Skeletal muscle satellite cell (primary cell): ENCODE measurements around the gene CXorf58.
"Not testable (repeated sequence)": the region's sequence is repeated elsewhere in the genome, so short reads cannot be mapped to it uniquely, and the experiment has no call there.

Experiments used
- H3K27me3 ChIP-seq: 2 replicates; pipeline ENCODE4 v1.7.0; 2013; ENCODE audit warnings: low read length; ENCODE audit not compliant: control insufficient read depth, insufficient read depth
- H3K36me3 ChIP-seq: 2 replicates; pipeline ENCODE4 v1.7.0; 2013; ENCODE audit warnings: mild to moderate bottlenecking, control low read depth, low read length; ENCODE audit not compliant: insufficient read depth
- H3K4me1 ChIP-seq: 2 replicates; pipeline ENCODE4 v1.7.0; 2013; ENCODE audit warnings: low read length; ENCODE audit not compliant: control insufficient read depth, insufficient read depth
- H3K4me2 ChIP-seq: 2 replicates; pipeline ENCODE4 v1.7.0; 2013; ENCODE audit warnings: mild to moderate bottlenecking, low read length
- H3K4me3 ChIP-seq: 2 replicates; pipeline ENCODE4 v1.7.0; 2013; ENCODE audit warnings: low read length
- H3K9ac ChIP-seq: 2 replicates; pipeline ENCODE4 v1.7.0; 2013; ENCODE audit warnings: mild to moderate bottlenecking, low read depth, low read length, moderate library complexity
- H3K9me3 ChIP-seq: replicated peaks from 2 replicates; pipeline ENCODE4 v1.7.0; 2013; ENCODE audit warnings: mild to moderate bottlenecking, control low read depth, low read length

The CXorf58 gene

GRCh38 chrX:23965630-23966029, 57.8 kb downstream of the CXorf58 start:
- not testable (repeated sequence) for H3K4me2 ChIP-seq, H3K4me1 ChIP-seq, H3K36me3 ChIP-seq, H3K9me3 ChIP-seq, H3K27me3 ChIP-seq, H3K9ac ChIP-seq, H3K4me3 ChIP-seq

GRCh38 chrX:23978491-23978890, 70.7 kb downstream of the CXorf58 start:
- Histone ChIP-seq H3K9ac (no peak overlapping the region), H3K27me3 (no peaks in the 10 kb centered on the region), H3K4me3 (no peak overlapping the region), H3K9me3 (no peaks in the 10 kb centered on the region), H3K36me3 (no peaks in the 10 kb centered on the region), H3K4me1 (no peaks in the 10 kb centered on the region), H3K4me2 (no peak overlapping the region)

DNA sequence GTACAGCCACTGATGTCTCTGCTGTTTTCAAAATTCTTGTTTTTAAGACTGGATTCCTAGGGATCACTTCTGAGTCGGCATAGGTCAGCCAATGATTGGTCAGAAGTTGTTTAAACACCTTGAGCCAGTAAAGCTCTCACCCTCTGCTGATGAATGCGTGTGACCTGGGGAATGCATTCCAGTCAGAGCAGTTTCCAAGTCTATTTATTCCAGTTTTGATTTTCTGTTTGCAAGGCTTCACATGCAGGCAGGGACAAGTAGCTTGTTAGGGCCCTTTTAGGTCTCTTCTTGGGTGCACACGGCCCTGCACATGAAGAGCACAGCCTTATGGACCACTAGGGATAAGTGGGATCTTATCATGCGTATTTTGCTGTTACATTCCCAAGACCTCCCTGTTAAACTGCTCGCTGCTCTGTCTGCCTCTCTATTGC, 72.2 kb downstream of the CXorf58 start:
- Histone ChIP-seq H3K27me3 (no peaks in the 10 kb centered on the region), H3K9me3 (no peaks in the 10 kb centered on the region), H3K4me1 (no peaks in the 10 kb centered on the region), H3K36me3 (no peaks in the 10 kb centered on the region), H3K9ac (no peak overlapping the region), H3K4me3 (no peak overlapping the region), H3K4me2 (no peak overlapping the region)

DNA sequence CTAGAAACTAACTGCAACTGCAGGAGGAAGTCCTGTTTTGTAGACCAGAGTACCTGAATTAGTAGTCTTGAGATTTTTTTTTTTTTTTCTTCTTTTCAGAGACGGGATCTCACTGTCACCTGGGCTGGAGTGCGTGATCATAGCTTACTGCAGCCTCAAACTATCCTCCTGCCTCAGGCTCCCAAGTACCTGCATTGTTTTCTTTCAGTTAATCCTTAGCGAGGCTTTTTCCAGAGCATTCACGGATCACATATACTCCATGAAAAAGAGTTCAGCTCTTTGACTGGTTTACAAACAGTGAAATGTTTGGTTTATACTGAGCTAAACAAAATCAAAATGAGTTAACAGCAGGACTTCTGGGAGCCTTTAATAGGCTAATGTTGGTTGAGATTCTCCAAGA, 73.4 kb downstream of the CXorf58 start:
- Histone ChIP-seq H3K27me3 (no peaks in the 10 kb centered on the region), H3K9me3 (no peaks in the 10 kb centered on the region), H3K4me3 (no peak overlapping the region), H3K36me3 (no peaks in the 10 kb centered on the region), H3K9ac (no peak overlapping the region), H3K4me2 (no peak overlapping the region), H3K4me1 (no peaks in the 10 kb centered on the region)

DNA sequence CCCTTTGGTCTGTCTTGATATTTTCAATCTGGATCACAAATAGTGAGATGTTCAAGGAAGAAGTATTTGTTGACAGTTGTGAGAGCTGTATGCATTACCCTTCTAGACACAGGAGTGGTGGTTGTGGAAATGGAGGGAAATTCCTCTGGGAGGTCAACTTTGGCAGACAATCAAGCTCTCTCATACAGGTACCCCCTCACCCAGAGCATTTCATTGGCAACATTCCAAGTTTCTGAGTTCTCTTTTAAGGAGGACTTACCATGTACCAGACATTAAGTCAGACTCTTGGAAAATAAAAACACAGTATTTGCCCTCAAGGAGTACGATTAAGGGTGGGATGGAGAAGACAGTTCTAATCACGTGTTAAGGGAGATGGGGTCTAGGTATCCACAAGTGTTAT, 73.9 kb downstream of the CXorf58 start:
- Histone ChIP-seq H3K36me3 (no peaks in the 10 kb centered on the region), H3K4me1 (no peaks in the 10 kb centered on the region), H3K4me2 (no peak overlapping the region), H3K4me3 (no peak overlapping the region), H3K9ac (no peak overlapping the region), H3K27me3 (no peaks in the 10 kb centered on the region), H3K9me3 (no peaks in the 10 kb centered on the region)

DNA sequence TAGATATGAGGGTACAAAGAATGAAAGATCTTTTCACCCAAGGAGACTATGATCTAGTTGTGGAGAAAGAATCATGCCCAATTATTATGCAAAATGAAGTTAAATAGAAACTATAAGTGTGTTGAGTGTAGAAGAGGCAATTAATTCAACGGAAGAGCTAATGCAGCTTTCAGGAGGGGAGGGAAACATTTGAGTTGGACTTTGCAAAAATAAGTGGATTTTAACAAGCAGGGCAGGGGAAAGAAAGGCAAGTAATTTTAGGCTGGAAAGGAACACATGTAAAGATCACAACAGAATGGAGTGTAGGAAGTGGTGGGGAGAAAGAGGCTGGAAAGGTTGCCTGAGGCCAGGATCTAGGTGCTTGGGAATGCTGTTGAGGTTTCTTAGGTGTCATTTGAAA, 75.1 kb downstream of the CXorf58 start:
- Histone ChIP-seq H3K4me3 (no peak overlapping the region), H3K9me3 (no peaks in the 10 kb centered on the region), H3K36me3 (peaks cover 2% of the 10 kb centered on the region), H3K9ac (no peak overlapping the region), H3K4me1 (no peaks in the 10 kb centered on the region), H3K4me2 (no peak overlapping the region), H3K27me3 (no peaks in the 10 kb centered on the region)
